Measurements from ENCODE around the gene ITPRID1. TPM values are rescaled to one million over a fixed set of nuclear protein-coding genes. Genes with fewer than 3 reads are reported as not detected.

Gene ITPRID1
- total RNA-seq, 1 experiment from 2014 or later, result 1.2 TPM

DNA sequence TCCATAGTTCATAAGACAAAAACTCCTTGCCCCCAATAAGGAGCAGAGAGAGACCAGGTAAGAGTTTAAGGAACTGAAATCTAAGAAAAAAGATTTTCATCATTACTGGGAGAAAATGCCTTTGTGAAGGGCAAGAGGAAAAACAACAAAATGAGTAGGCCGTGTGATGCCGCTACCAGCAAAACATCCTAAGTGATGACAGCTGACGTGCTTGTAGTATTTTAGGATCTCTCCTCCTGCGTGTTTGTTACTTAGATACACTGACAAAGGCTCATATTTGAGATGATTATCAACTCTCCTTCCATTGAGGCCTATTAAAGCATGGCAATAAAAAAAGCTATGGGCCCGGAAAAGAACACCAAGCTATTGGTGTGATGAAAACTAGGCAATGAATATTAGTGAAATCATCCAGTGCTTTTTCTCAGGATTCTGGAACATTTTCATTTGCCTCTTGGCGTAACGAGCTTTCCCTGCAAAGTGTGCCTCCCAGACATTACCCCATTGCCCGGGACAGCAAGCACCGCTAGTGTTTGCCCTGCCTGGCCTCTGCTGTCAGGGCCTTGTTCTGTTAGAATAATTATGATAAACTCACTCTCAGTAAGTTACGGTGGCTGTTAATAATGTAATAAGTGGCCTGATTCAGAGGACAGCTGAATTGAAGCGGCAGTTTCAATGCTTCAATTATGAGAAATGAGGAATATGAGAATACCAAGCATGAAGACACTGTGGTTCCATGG, 36.8 kb upstream of the ITPRID1 start:
- H4K8ac ChIP-seq (replicated peaks; ENCODE audit: insufficient read length, low read depth, low read length), result no peak overlapping the region
- H3K79me2 ChIP-seq (ENCODE audit: insufficient read depth, low read length), result no peaks in the 10 kb centered on the region
- Mint-ChIP-seq H3K9me3 (no peaks in the 10 kb centered on the region), H3K36me3 (ENCODE audit: insufficient read depth in 1 of 3, low read depth in 3 of 3) (no peaks in the 10 kb centered on the region), H3K4me3 (no peak overlapping the region), H3K27ac (no peak overlapping the region; a peak in 1 of 7 replicates), H3K27me3 (ENCODE audit: low read depth) (no peaks in the 10 kb centered on the region), H3K4me1 (peaks cover 24 to 54% of the 10 kb centered on the region in 2 experiments)
- no peaks in the 10 kb centered on the region for H3K23me2 ChIP-seq (ENCODE audit: insufficient read length, low read depth, low read length, poor library complexity, severe bottlenecking)
- no peak overlapping the region for H2AFZ ChIP-seq (ENCODE audit: low read length)
- no peaks in the 10 kb centered on the region for H3K79me1 ChIP-seq (ENCODE audit: insufficient read depth, low read depth, low read length, poor library complexity, severe bottlenecking)
- H3K23ac ChIP-seq (ENCODE audit: insufficient read length, low read depth, low read length), result no peak overlapping the region
- whole genome bisulfite sequencing (ENCODE audit: extremely low coverage, insufficient read length, low lambda C conversion rate), result no CpG with 5 or more reads among the region's 11 CpGs
- no peaks in the 10 kb centered on the region for H3K27me3 ChIP-seq (ENCODE audit: insufficient read depth, low read length)
- no peak overlapping the region for H3K9ac ChIP-seq (ENCODE audit: extremely low read depth, insufficient read length, low read length)
- H2AK5ac ChIP-seq (ENCODE audit: insufficient read length, low read length), result no peak overlapping the region
- H3K4ac ChIP-seq (ENCODE audit: low read depth, low read length), result no peak overlapping the region
- no peak overlapping the region for H2BK20ac ChIP-seq (ENCODE audit: low read depth, low read length, poor library complexity, severe bottlenecking)
- H3K56ac ChIP-seq (ENCODE audit: insufficient read length, low read depth, low read length), result no peak overlapping the region
- no peak overlapping the region for H2BK15ac ChIP-seq (ENCODE audit: low read depth, low read length)
- no peak overlapping the region for H3K14ac ChIP-seq (ENCODE audit: insufficient read depth, low read length)
- peaks cover 13% of the 10 kb centered on the region for H3K4me1 ChIP-seq (ENCODE audit: insufficient read depth, low read length)
- no peak overlapping the region for H2BK120ac ChIP-seq (ENCODE audit: low read depth, low read length, poor library complexity, severe bottlenecking)
- DNase-seq, result no peak
- H2BK5ac ChIP-seq (ENCODE audit: insufficient read length, low read length), result no peak overlapping the region
- no peak overlapping the region for H2BK12ac ChIP-seq (ENCODE audit: insufficient read length, low read depth, low read length)
- no peaks in the 10 kb centered on the region for H3K9me3 ChIP-seq (ENCODE audit: control insufficient read depth, low read depth, low read length)
- TF ChIP-seq, protein P1, sequence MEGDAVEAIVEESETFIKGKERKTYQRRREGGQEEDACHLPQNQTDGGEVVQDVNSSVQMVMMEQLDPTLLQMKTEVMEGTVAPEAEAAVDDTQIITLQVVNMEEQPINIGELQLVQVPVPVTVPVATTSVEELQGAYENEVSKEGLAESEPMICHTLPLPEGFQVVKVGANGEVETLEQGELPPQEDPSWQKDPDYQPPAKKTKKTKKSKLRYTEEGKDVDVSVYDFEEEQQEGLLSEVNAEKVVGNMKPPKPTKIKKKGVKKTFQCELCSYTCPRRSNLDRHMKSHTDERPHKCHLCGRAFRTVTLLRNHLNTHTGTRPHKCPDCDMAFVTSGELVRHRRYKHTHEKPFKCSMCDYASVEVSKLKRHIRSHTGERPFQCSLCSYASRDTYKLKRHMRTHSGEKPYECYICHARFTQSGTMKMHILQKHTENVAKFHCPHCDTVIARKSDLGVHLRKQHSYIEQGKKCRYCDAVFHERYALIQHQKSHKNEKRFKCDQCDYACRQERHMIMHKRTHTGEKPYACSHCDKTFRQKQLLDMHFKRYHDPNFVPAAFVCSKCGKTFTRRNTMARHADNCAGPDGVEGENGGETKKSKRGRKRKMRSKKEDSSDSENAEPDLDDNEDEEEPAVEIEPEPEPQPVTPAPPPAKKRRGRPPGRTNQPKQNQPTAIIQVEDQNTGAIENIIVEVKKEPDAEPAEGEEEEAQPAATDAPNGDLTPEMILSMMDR (conservative IDR thresholded peaks at IDR 0.05), result no peak
- no peak overlapping the region for H3K27ac ChIP-seq (ENCODE audit: insufficient read length, low read depth, low read length)
- no peak overlapping the region for H3T11ph ChIP-seq (ENCODE audit: low read length)
- H4K20me1 ChIP-seq (ENCODE audit: control insufficient read depth, insufficient read depth, insufficient read length), result no peaks in the 10 kb centered on the region
- no peak overlapping the region for H3K4me2 ChIP-seq (ENCODE audit: insufficient read depth, insufficient read length, low read length)
- H3K18ac ChIP-seq (ENCODE audit: insufficient read length, low read depth, low read length), result no peak overlapping the region
- H4K91ac ChIP-seq (ENCODE audit: insufficient read length, low read depth, low read length), result no peak overlapping the region
- no peak overlapping the region for H4K5ac ChIP-seq (ENCODE audit: insufficient read length, low read depth, low read length)
